Mesothelial cell of epicardium (in vitro differentiated cells): ENCODE results near the gene UBE2O. TPM values are rescaled to one million over a fixed set of nuclear protein-coding genes. Genes with fewer than 3 reads are reported as not detected.
A peak's percentile ranks its signal among the peaks of the same experiment; 100 is the strongest.

Source experiments
- DNase-seq, 2 experiments: peaks; one replicate each; pipeline ENCODE4 v3.0.0; 2021; ENCODE audit warnings: low spot score in 2 of 2; ENCODE audit not compliant: unreplicated experiment in 2 of 2
- H3K27ac Mint-ChIP-seq: 2 replicates; pipeline ENCODE4 v1.8.0; 2021; ENCODE audit warnings: mixed read lengths
- H3K27me3 Mint-ChIP-seq: 2 replicates; pipeline ENCODE4 v1.8.0; 2021; ENCODE audit warnings: low read depth, mixed read lengths
- H3K36me3 Mint-ChIP-seq: 2 replicates; pipeline ENCODE4 v1.8.0; 2021; ENCODE audit warnings: mixed read lengths
- H3K4me1 Mint-ChIP-seq: 2 replicates; pipeline ENCODE4 v1.8.0; 2021; ENCODE audit warnings: mixed read lengths
- H3K4me3 Mint-ChIP-seq: 2 replicates; pipeline ENCODE4 v1.8.0; 2021; ENCODE audit warnings: mild to moderate bottlenecking, moderate library complexity, mixed read lengths
- H3K9me3 Mint-ChIP-seq: 2 replicates; pipeline ENCODE4 v1.8.0; 2021; ENCODE audit warnings: mixed read lengths
- total RNA-seq: library from RNA; stranded (reverse); gene quantifications from 3 replicates; pipeline ENCODE4 v1.2.1, GENCODE V29; 2021
- TF ChIP-seq, protein P1 (sequence below): fragments of 200-600 bp; sonication (generic); IDR thresholded peaks from one replicate; pipeline ENCODE4 v1.5.0; 2021; ENCODE audit warnings: antibody characterized with exemption; ENCODE audit not compliant: unreplicated experiment

The UBE2O gene
- total RNA-seq = 42.7 to 46.3 TPM (median 44.3 TPM) in 3 replicates

- TF ChIP-seq, protein P1, sequence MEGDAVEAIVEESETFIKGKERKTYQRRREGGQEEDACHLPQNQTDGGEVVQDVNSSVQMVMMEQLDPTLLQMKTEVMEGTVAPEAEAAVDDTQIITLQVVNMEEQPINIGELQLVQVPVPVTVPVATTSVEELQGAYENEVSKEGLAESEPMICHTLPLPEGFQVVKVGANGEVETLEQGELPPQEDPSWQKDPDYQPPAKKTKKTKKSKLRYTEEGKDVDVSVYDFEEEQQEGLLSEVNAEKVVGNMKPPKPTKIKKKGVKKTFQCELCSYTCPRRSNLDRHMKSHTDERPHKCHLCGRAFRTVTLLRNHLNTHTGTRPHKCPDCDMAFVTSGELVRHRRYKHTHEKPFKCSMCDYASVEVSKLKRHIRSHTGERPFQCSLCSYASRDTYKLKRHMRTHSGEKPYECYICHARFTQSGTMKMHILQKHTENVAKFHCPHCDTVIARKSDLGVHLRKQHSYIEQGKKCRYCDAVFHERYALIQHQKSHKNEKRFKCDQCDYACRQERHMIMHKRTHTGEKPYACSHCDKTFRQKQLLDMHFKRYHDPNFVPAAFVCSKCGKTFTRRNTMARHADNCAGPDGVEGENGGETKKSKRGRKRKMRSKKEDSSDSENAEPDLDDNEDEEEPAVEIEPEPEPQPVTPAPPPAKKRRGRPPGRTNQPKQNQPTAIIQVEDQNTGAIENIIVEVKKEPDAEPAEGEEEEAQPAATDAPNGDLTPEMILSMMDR = peak; percentile 33
- Mint-ChIP-seq H3K4me3 (peak within 1 kb of the TSS; percentile 80), H3K27me3 (no peaks in the 10 kb centered on the region), H3K36me3 (no peaks in the 10 kb centered on the region), H3K9me3 (no peaks in the 10 kb centered on the region), H3K4me1 (peaks cover 20% of the 10 kb centered on the region), H3K27ac (peak within 1 kb of the TSS; percentile 88)
- DNase-seq = peak; percentile 85 to 94
Measured at GRCh38 chr17:76452660-76453430, at the start of gene UBE2O. Gene UBE2O (minus strand): TSS chr17:76453152. CDS start chr17:76453141, 11 bp downstream.

DNA sequence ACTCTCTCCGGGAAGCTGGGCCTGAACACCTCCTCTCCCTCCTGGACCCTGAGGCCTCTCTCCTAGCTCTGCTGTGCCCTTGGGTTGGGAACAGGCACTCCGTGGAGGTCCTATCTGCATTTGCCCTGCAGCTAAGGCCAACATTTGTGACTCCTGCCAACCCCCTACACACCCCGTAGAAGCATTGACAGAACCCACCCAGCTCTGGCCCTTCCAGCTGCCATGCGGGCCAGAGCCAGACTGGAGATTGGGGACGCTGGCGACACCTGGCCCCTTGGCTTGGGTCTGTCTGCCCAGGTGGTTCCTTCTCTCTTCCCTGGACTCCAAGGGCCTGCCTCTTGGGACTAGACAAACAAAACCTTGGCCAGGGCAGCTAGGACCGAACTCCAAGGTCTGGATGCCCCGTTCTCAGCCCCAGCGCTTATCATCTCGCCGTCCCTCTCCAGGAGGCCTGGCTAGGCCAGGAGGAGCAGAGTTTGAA, 48.9 kb upstream of the UBE2O start:
- no peaks in the 10 kb centered on the region for H3K36me3 Mint-ChIP-seq
- TF ChIP-seq, protein P1 = no peak
- no peaks in the 10 kb centered on the region for H3K9me3 Mint-ChIP-seq
- peaks cover 7% of the 10 kb centered on the region for H3K27me3 Mint-ChIP-seq
- peaks cover 44% of the 10 kb centered on the region for H3K4me1 Mint-ChIP-seq
- peak overlapping the region; percentile 90 for H3K27ac Mint-ChIP-seq
- DNase-seq = no peak
- peak overlapping the region; percentile 76 for H3K4me3 Mint-ChIP-seq

- TF ChIP-seq, protein P1 = no peak
- H3K36me3 Mint-ChIP-seq = no peaks in the 10 kb centered on the region
- no peaks in the 10 kb centered on the region for H3K9me3 Mint-ChIP-seq
- peak within 1 kb of the TSS; percentile 76 for H3K4me3 Mint-ChIP-seq
- peaks cover 44% of the 10 kb centered on the region for H3K4me1 Mint-ChIP-seq
- H3K27ac Mint-ChIP-seq = peak within 1 kb of the TSS; percentile 90
- peaks cover 5% of the 10 kb centered on the region for H3K27me3 Mint-ChIP-seq
- peak; percentile 89 to 98 for DNase-seq
Measured at GRCh38 chr17:76501018-76501826, 48.3 kb upstream of the UBE2O start, which contains the start of gene RHBDF2. Gene RHBDF2 (minus strand): TSS chr17:76501423. CDS start chr17:76481524, 19,899 bp downstream.

DNA sequence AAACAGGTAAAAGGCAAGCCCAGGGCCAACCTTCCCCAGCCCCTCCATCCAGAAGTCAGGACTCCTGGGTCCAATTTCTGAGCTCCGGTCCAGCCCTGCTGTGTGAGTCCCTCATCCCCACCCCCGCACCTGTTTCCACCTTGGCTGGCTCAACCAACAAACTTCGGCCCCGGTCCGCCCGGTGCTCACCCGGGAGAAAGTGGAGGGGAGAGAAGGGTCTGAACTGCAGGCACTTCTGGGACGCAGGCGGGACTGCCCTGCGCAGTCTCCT, 47.7 kb upstream of the UBE2O start:
- Mint-ChIP-seq H3K4me1 (peaks cover 44% of the 10 kb centered on the region), H3K27me3 (peaks cover 5% of the 10 kb centered on the region), H3K9me3 (no peaks in the 10 kb centered on the region), H3K36me3 (no peaks in the 10 kb centered on the region), H3K27ac (no peak overlapping the region), H3K4me3 (peak overlapping the region; percentile 69)
- TF ChIP-seq, protein P1 = no peak
- DNase-seq = no peak

GRCh38 chr17:76500074-76500746, 47.3 kb upstream of the UBE2O start:
- TF ChIP-seq, protein P1 = no peak
- DNase-seq = no peak

More at GRCh38 chr17:76500074-76500746, 47.3 kb upstream of the UBE2O start:
- no peaks in the 10 kb centered on the region for H3K36me3 Mint-ChIP-seq
- H3K9me3 Mint-ChIP-seq = no peaks in the 10 kb centered on the region
- H3K27me3 Mint-ChIP-seq = peaks cover 5% of the 10 kb centered on the region
- peaks cover 44% of the 10 kb centered on the region for H3K4me1 Mint-ChIP-seq
- peak overlapping the region; percentile 69 for H3K4me3 Mint-ChIP-seq
- no peak overlapping the region for H3K27ac Mint-ChIP-seq
